Erythroblast (primary cell): Measurements from ENCODE around the gene CORO2A.
"Not testable (repeated sequence)": the region's sequence is repeated elsewhere in the genome, so short reads cannot be mapped to it uniquely, and the experiment has no call there.

Experiments
- DNase-seq, 2 experiments: peaks; one replicate each; lab custom pipeline; 2025; lab: John Stamatoyannopoulos, UW
- GATA1 ChIP-seq: IDR thresholded peaks from 2 replicates; pipeline ENCODE4 v1.6.1; 2011; ENCODE audit warnings: low read depth, mild to moderate bottlenecking, control low read depth, low read length, moderate library complexity
- POLR2A ChIP-seq: IDR thresholded peaks from 2 replicates; pipeline ENCODE4 v1.6.1; 2011; ENCODE audit warnings: mild to moderate bottlenecking, low read length

Gene CORO2A

GRCh38 chr9:98124637-98125426 lies 67.6 kb downstream of the CORO2A start:
- no peak for TF ChIP-seq GATA1
- TF ChIP-seq POLR2A, result no peak
- no peak for DNase-seq

DNA sequence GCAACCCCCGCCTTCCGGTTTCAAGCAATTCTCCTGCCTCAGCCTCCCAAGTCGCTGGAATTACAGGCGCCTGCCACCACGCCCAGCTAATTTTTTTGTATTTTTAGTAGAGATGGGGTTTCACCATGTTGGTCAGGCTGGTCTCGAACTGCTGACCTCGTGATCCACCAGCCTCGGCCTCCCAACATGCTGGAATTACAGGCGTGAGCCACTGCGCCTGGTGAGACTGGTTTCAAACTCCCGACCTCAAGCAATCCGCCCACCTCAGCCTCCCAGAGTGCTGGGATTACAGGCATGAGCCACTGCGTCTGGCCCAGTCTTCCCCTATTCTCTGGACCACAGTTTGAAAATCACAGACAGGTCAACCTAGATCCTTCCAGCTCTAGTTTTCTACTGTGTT lies 68.3 kb downstream of the CORO2A start:
- not testable (repeated sequence) for DNase-seq

GRCh38 chr9:98121058-98121457 lies 71.4 kb downstream of the CORO2A start:
- DNase-seq, result no peak
- TF ChIP-seq POLR2A, result no peak
- TF ChIP-seq GATA1, result no peak

- TF ChIP-seq GATA1, result no peak
- DNase-seq, result no peak
Observed at GRCh38 chr9:98120476-98120875, 72.0 kb downstream of the CORO2A start.

DNA sequence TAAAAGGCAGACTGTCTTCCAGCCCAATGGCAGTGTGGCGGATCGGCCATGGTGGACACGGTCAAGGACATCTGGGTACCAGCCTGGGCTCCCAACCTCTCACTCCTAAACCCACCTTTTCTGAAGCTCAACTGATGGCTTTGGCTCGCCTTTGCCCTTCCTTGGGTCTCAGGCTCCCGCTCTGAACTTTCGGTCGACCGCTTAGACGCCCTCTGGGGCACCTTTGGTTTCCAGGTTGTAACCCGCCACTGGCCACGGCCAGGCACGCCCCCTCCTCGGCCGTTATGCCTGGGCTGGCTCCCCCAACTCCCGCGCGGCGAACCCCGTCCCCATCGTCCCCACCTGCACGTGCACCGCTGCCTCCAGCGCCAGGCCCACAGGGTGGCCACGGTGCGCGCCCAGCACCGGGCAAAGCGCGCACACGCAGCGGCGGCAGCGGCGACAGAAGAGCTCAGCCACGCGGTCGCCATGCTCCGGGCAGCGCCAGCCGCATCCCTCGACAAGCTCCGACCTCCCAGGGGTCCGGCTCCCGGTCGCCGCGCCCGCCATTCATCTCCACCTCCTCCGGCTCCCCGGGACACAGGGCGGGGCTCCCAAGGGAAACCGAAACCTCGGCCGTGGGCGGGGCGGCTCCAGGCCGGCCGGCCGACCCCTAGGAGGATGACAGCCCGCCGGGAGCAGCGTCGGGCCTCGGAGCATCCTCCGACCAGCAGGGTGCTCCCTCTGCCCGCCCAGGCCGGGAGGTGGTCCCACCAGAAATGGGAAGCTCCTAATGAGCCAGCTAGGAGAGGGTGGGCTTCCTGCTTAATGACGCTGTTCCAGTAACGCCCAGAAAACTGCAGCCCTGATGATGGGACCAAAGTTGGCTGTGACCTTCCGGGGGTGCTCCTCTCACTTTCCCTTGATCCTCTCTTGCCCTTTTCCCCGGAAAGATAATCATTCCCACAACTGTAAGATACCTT lies 73.5 kb downstream of the CORO2A start, which contains the start of gene TRIM14:
TSS of gene TRIM14 (minus strand) at position 583 of the 962 bp plus-strand sequence. CDS start at position 549, 34 bp downstream.
- peak; percentile 70 to 74 for DNase-seq

GRCh38 chr9:98117984-98118639 lies 74.3 kb downstream of the CORO2A start:
- TF ChIP-seq GATA1 (no peak), POLR2A (no peak)
- DNase-seq, result peak; percentile 37 to 65

More for the DNA sequence above, 73.5 kb downstream of the CORO2A start, which contains the start of gene TRIM14:
- no peak for TF ChIP-seq GATA1
- peak; percentile 11 for TF ChIP-seq POLR2A

DNA sequence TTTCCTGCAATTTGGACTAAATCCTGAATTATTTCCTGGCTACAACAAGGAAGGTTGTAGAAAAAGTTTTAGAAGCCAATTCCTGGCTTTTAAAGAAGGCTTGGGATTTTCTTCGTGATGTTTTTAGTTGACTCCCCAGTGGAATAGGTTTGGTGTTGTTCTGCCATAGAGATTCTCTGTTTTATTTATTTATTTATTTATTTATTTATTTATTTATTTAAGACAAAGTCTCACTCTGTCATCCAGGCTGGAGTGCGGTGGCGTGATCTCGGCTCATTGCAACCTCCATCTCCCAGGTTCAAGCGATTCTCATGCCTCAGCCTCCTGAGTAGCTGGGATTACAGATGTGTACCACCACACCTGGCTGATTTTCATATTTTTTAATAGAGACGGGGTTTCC lies 75.3 kb downstream of the CORO2A start:
- DNase-seq, result not testable (repeated sequence)

GRCh38 chr9:98109052-98109451 lies 83.4 kb downstream of the CORO2A start:
- TF ChIP-seq POLR2A, result no peak
- TF ChIP-seq GATA1, result no peak
- DNase-seq, result no peak

- TF ChIP-seq GATA1 (no peak), POLR2A (no peak)
- no peak for DNase-seq
Observed at GRCh38 chr9:98108531-98109031, 83.9 kb downstream of the CORO2A start.

- TF ChIP-seq POLR2A (no peak), GATA1 (no peak)
- DNase-seq, result no peak
Observed at GRCh38 chr9:98107926-98108325, 84.5 kb downstream of the CORO2A start.

DNA sequence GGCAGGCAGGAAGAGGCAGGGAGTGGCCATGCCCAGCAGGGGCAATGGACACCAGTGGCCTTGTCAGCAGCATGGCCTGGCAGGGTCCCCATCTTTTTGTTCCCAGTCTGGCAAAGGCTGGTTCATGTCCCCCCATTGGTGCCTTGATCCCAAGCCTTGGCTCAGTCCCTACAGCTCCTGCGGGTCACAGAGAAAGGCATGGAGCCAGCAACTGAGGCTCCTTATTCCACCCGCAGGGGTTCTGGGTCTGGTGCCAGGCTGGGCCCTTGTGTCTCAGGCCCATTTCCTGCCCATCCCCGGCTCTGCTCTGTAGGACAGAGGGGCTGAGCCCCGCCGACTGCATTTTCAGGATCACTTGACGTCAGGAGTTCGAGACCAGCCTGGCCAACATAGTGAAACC lies 87.4 kb downstream of the CORO2A start:
- TF ChIP-seq GATA1, result no peak
- DNase-seq, result no peak

DNA sequence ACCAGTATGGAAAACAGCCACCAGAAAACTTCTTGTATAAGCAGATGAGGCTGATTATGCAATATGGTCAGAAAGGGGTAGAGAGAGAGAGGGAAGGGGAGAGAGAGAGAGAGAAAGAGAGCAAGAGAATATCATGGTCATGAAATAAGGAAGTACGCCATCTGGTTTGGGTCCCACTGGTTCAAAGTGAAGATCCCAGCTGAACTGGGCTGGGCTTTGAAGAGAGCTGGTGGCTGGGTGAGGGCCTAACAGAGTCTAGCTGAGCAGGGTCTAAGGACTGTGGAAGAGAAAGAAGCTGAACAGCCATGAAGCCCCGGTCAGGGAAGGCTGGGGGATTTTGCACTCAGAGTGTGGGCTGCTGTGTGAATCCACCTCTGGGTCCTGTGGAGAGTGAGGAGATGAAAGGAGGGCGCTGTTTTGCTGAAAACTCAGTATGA lies 88.0 kb downstream of the CORO2A start:
- TF ChIP-seq GATA1 (no peak), POLR2A (no peak)
- DNase-seq, result no peak

GRCh38 chr9:98101868-98102273 lies 90.6 kb downstream of the CORO2A start:
- TF ChIP-seq POLR2A, result no peak
- TF ChIP-seq GATA1, result no peak
- DNase-seq, result no peak

DNA sequence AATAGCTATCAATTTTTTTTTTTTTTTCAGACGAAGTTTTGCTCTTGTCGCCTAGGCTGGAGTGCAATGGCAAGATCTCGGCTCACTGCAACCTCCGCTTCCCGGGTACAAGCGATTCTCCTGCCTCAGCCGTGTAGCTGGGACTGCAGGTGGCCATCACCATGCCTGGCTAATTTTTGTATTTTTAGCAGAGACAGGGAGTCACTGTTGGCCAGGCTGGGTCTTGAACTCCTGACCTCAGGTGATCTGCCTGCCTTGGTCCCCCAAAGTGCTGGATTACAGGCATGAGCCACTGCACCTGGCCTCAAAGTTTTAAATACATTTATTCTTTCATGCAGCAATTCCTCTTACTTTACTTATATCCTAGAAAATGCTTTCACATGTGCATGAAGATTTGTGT lies 91.0 kb downstream of the CORO2A start:
- TF ChIP-seq GATA1 (no peak), POLR2A (no peak)

More for the DNA sequence above, 91.0 kb downstream of the CORO2A start:
- no peak for DNase-seq
